Measurements from ENCODE around the gene NECAB3.

GRCh38 chr20:33662172-33662571, 12.1 kb downstream of the NECAB3 start, which contains the start of gene C20orf144:
- no peak for TF ChIP-seq POLR2A (IDR thresholded peaks at IDR 0.05)
- TF ChIP-seq CTCF (IDR thresholded peaks at IDR 0.05), result no peak
